ENCODE results near the gene FOXP1. TPM values are rescaled to one million over a fixed set of nuclear protein-coding genes. Genes with fewer than 3 reads are reported as not detected.
A peak's percentile ranks its signal among the peaks of the same experiment; 100 is the strongest.

FOXP1 gene
- total and polyA plus RNA-seq, 9 of the 15 experiments (the other 6 are each of a cell fraction or from before 2014, with no cell fraction given) = 7.7 to 34.5 (median 13.7) TPM

DNA sequence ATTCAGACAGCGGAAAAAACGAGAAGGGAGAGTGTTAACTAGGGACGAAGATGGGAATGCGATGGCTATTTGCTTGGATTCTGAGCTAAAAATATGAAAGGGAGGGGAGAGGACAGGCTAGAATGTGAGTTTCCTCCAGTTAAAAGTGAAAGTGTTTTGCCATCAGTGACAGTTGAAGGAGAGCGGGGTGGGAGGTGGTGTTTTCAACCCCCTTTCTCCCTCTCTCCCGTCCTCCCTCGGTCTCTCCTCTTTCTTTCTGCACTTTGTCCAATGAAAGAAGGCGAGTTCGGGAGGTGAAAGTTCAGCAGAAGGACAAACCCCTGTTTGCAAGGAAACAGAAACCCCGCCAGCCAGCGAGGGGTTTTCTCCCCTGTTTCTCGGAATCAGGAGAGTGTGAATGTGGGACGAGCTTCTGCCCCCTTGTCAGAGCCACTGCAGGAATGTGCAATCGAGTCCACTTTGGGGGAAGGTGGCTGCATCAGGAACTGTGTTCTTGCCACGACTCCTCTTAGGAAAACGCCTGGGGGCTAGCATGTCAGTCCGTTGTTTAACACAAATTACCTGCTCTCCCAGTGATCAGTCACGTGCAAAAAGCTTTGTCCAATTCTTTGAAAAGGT, 975 bp upstream of the FOXP1 start (continued):
- TF ChIP-seq, protein P1, sequence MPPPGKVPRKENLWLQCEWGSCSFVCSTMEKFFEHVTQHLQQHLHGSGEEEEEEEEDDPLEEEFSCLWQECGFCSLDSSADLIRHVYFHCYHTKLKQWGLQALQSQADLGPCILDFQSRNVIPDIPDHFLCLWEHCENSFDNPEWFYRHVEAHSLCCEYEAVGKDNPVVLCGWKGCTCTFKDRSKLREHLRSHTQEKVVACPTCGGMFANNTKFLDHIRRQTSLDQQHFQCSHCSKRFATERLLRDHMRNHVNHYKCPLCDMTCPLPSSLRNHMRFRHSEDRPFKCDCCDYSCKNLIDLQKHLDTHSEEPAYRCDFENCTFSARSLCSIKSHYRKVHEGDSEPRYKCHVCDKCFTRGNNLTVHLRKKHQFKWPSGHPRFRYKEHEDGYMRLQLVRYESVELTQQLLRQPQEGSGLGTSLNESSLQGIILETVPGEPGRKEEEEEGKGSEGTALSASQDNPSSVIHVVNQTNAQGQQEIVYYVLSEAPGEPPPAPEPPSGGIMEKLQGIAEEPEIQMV (tag; conservative IDR thresholded peaks at IDR 0.05; ENCODE audit: low read depth) = 0 out of 2 replicates have a peak, but pooled peaks have one; percentile 35
- TF ChIP-seq TBP (optimal IDR thresholded peaks at IDR 0.05; ENCODE audit: low read depth, low read length) (peak; percentile 32), SRF (CRISPR knock-in tag; IDR thresholded peaks at IDR 0.05) (no peak), CBX8 (IDR thresholded peaks at IDR 0.05; ENCODE audit: borderline replicate concordance, extremely low read depth, low read depth, low read length, poor library complexity, severe bottlenecking) (no peak), BHLHE40 (IDR thresholded peaks at IDR 0.05; ENCODE audit: low read length) (peak; percentile 45; the same call in 1 of the 2 replicates), OTX1 (CRISPR knock-in tag; IDR thresholded peaks at IDR 0.05) (no peak), SRSF7 (optimal IDR thresholded peaks at IDR 0.05; ENCODE audit: low read depth, low read length) (no peak), LARP7 (IDR thresholded peaks at IDR 0.05) (0 out of 2 replicates have a peak, but pooled peaks have one; percentile 19), ZEB2 (IDR thresholded peaks at IDR 0.05) (no peak), ARID1B (IDR thresholded peaks at IDR 0.05) (0 out of 2 replicates have a peak, but pooled peaks have one; percentile 28), PURB (CRISPR knock-in tag; IDR thresholded peaks at IDR 0.05; ENCODE audit: low read depth) (no peak), HEY1 (CRISPR knock-in tag; IDR thresholded peaks at IDR 0.05; ENCODE audit: borderline replicate concordance) (no peak), GATAD2A (IDR thresholded peaks at IDR 0.05) (no peak), ZZZ3 (IDR thresholded peaks at IDR 0.05) (no peak)
- TF ChIP-seq, protein P2, sequence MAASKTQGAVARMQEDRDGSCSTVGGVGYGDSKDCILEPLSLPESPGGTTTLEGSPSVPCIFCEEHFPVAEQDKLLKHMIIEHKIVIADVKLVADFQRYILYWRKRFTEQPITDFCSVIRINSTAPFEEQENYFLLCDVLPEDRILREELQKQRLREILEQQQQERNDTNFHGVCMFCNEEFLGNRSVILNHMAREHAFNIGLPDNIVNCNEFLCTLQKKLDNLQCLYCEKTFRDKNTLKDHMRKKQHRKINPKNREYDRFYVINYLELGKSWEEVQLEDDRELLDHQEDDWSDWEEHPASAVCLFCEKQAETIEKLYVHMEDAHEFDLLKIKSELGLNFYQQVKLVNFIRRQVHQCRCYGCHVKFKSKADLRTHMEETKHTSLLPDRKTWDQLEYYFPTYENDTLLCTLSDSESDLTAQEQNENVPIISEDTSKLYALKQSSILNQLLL (CRISPR knock-in tag; IDR thresholded peaks at IDR 0.05; ENCODE audit: borderline replicate concordance) = no peak
- TF ChIP-seq, protein P3, sequence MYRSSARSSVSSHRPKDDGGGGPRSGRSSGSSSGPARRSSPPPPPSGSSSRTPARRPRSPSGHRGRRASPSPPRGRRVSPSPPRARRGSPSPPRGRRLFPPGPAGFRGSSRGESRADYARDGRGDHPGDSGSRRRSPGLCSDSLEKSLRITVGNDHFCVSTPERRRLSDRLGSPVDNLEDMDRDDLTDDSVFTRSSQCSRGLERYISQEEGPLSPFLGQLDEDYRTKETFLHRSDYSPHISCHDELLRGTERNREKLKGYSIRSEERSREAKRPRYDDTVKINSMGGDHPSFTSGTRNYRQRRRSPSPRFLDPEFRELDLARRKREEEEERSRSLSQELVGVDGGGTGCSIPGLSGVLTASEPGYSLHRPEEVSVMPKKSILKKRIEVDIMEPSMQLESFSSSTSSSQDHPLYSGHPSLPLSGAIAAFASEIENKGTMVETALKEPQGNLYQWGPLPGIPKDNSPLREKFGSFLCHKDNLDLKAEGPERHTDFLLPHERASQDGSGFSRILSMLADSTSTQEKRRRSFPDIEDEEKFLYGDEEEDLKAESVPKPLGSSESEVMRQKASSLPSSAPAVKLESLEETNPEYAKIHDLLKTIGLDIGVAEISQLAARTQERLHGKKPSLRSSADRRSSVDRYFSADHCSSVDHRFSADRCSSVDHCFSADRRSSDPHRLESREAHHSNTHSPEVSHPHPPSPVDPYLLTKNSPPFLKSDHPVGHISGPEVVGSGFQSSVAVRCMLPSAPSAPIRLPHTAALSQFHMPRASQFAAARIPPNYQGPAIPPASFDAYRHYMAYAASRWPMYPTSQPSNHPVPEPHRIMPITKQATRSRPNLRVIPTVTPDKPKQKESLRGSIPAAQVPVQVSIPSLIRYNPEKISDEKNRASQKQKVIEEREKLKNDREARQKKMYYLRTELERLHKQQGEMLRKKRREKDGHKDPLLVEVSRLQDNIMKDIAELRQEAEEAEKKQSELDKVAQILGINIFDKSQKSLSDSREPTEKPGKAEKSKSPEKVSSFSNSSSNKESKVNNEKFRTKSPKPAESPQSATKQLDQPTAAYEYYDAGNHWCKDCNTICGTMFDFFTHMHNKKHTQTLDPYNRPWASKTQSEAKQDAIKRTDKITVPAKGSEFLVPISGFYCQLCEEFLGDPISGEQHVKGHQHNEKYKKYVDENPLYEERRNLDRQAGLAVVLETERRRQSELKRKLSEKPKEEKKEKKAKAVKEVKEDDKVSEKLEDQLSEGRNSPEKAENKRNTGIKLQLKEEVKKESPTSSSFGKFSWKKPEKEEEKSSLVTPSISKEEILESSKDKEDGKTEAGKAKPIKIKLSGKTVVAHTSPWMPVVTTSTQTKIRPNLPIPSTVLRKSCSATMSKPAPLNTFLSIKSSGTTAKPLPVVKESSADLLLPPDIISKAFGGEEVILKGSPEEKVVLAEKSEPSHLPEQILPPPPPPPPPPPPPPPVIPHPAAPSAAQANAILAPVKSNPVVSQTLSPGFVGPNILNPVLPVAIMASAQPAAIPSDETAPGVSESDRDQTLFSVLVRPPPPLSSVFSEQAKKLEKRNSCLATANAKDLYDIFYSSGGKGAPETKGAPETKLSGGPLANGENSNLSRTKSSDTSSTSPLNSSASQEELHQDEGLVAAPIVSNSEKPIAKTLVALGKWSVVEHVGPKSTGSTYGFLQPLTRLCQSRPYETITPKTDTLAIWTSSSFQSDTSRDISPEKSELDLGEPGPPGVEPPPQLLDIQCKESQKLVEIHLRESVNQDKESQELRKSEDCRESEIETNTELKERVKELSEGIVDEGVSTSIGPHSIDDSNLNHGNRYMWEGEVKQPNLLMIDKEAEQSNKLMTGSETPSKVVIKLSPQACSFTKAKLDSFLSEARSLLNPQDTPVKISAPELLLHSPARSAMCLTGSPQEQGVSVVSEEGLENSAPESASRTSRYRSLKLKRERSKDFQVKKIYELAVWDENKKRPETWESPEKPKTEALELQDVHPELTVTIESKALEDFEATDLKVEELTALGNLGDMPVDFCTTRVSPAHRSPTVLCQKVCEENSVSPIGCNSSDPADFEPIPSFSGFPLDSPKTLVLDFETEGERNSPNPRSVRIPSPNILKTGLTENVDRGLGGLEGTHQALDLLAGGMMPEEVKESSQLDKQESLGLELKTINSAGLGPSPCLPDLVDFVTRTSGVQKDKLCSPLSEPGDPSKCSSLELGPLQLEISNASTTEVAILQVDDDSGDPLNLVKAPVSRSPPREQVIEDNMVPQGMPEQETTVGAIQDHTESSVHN (IDR thresholded peaks at IDR 0.05; ENCODE audit: borderline replicate concordance in 1 of 2, low read depth in 1 of 2) = no peak
